ENCODE results near the gene UBE2QL1. TPM values are rescaled to one million over a fixed set of nuclear protein-coding genes. Genes with fewer than 3 reads are reported as not detected.

UBE2QL1 gene
- polyA plus RNA-seq, 1 experiment, result not detected

- Histone ChIP-seq H3K9me3 (ENCODE audit: control insufficient read depth, insufficient read depth, low read length) (no peaks in the 10 kb centered on the region), H3K27ac (ENCODE audit: low read depth, low read length) (no peak overlapping the region), H3K4me3 (ENCODE audit: low read depth, low read length) (no peak overlapping the region), H3K27me3 (ENCODE audit: control insufficient read depth, insufficient read depth, low read length) (peaks cover 15% of the 10 kb centered on the region)
- TF ChIP-seq, protein P1, sequence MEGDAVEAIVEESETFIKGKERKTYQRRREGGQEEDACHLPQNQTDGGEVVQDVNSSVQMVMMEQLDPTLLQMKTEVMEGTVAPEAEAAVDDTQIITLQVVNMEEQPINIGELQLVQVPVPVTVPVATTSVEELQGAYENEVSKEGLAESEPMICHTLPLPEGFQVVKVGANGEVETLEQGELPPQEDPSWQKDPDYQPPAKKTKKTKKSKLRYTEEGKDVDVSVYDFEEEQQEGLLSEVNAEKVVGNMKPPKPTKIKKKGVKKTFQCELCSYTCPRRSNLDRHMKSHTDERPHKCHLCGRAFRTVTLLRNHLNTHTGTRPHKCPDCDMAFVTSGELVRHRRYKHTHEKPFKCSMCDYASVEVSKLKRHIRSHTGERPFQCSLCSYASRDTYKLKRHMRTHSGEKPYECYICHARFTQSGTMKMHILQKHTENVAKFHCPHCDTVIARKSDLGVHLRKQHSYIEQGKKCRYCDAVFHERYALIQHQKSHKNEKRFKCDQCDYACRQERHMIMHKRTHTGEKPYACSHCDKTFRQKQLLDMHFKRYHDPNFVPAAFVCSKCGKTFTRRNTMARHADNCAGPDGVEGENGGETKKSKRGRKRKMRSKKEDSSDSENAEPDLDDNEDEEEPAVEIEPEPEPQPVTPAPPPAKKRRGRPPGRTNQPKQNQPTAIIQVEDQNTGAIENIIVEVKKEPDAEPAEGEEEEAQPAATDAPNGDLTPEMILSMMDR (IDR thresholded peaks at IDR 0.05; ENCODE audit: low read depth, low read length), result no peak
- no peak for DNase-seq (ENCODE audit: low read depth, low spot score)
- CTCF ChIA-PET, result no interaction called here
- POLR2A ChIA-PET, result no interaction called here
Observed at GRCh38 chr5:6454628-6455053, 6.0 kb downstream of the UBE2QL1 start.

GRCh38 chr5:6455571-6456200 is 7.0 kb downstream of the UBE2QL1 start:
- ChIA-PET CTCF (no interaction called here), POLR2A (no interaction called here)
- TF ChIP-seq, protein P1 (IDR thresholded peaks at IDR 0.05; ENCODE audit: low read depth, low read length), result no peak
- DNase-seq (ENCODE audit: low read depth, low spot score), result no peak
- Histone ChIP-seq H3K27ac (ENCODE audit: low read depth, low read length) (no peak overlapping the region), H3K27me3 (ENCODE audit: control insufficient read depth, insufficient read depth, low read length) (peaks cover 5% of the 10 kb centered on the region), H3K9me3 (ENCODE audit: control insufficient read depth, insufficient read depth, low read length) (no peaks in the 10 kb centered on the region), H3K4me3 (ENCODE audit: low read depth, low read length) (no peak overlapping the region)

DNA sequence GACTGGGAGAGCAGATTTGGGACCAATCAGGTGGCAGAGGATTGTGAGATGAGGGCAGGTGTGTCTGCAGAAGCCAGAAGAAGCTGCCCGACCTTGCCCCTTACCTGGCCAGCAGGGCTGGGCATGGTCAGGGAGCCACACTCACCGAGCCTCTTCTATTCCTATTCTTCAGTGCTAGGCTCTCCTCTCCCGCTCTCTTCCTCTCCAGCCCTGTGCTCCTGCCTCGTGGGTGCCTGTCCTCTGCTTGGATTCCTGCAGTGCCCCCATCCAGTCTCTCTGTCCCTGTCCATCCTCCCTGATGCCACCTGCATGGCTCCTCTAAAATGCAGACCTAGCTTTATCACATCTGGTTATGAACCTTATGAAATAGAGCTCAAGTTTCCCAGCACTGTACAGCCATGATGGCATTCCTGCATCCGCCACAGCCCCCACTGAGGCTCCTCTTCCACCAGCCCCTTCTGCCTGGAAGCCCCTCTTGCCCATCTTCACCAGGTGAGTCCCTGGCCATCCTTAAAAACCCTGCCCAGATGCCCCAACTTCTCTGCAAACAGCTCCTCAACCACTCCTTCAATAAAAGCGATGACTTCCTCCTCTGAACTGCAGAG is 8.2 kb downstream of the UBE2QL1 start:
- H3K27me3 ChIP-seq (ENCODE audit: control insufficient read depth, insufficient read depth, low read length), result peaks cover 5% of the 10 kb centered on the region
- ChIA-PET CTCF (no interaction called here), POLR2A (no interaction called here)
- no peaks in the 10 kb centered on the region for H3K9me3 ChIP-seq (ENCODE audit: control insufficient read depth, insufficient read depth, low read length)
- TF ChIP-seq, protein P1 (IDR thresholded peaks at IDR 0.05; ENCODE audit: low read depth, low read length), result no peak
- H3K4me3 ChIP-seq (ENCODE audit: low read depth, low read length), result no peak overlapping the region
- H3K27ac ChIP-seq (ENCODE audit: low read depth, low read length), result no peak overlapping the region
- DNase-seq (ENCODE audit: low read depth, low spot score), result no peak

GRCh38 chr5:6457592-6457991 is 8.9 kb downstream of the UBE2QL1 start:
- DNase-seq (ENCODE audit: low read depth, low spot score), result no peak
- no peaks in the 10 kb centered on the region for H3K9me3 ChIP-seq (ENCODE audit: control insufficient read depth, insufficient read depth, low read length)
- no peak overlapping the region for H3K4me3 ChIP-seq (ENCODE audit: low read depth, low read length)
- TF ChIP-seq, protein P1 (IDR thresholded peaks at IDR 0.05; ENCODE audit: low read depth, low read length), result no peak
- ChIA-PET POLR2A (no interaction called here), CTCF (no interaction called here)
- H3K27me3 ChIP-seq (ENCODE audit: control insufficient read depth, insufficient read depth, low read length), result peaks cover 5% of the 10 kb centered on the region
- no peak overlapping the region for H3K27ac ChIP-seq (ENCODE audit: low read depth, low read length)

DNA sequence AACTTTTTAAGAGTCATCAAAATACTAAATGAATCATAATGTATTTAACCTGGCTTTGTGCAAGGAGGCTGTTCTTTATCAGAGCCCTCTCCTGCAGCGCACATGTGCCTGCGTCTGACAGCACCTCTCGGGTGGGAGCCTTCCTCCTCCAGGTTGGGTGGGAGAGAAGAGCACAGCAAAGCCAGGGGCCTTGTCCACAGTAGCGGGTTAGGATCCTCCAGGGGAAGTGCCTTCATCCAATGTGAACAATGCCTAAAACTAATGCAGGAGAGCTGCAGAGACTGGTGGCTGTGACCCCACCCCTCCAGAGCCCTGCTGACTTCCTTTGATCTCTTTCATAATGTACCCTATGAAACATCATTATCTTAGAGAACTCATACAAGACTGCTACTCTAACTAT is 10.2 kb downstream of the UBE2QL1 start:
- Histone ChIP-seq H3K27me3 (ENCODE audit: control insufficient read depth, insufficient read depth, low read length) (no peaks in the 10 kb centered on the region), H3K27ac (ENCODE audit: low read depth, low read length) (no peak overlapping the region), H3K9me3 (ENCODE audit: control insufficient read depth, insufficient read depth, low read length) (no peaks in the 10 kb centered on the region), H3K4me3 (ENCODE audit: low read depth, low read length) (no peak overlapping the region)
- ChIA-PET POLR2A (no interaction called here), CTCF (no interaction called here)
- no peak for DNase-seq (ENCODE audit: low read depth, low spot score)
- TF ChIP-seq, protein P1 (IDR thresholded peaks at IDR 0.05; ENCODE audit: low read depth, low read length), result no peak
